ENCODE data around the gene IRX4. TPM values are rescaled to one million over a fixed set of nuclear protein-coding genes. Genes with fewer than 3 reads are reported as not detected.

The IRX4 gene
- total RNA-seq, 1 donor from 2014 or later, result 0.68 TPM

- DNase-seq (ENCODE audit: low read depth), result no peak
- Mint-ChIP-seq H3K4me1 (ENCODE audit: low read depth, unreplicated experiment) (no peaks in the 10 kb centered on the region), H3K9me3 (ENCODE audit: unreplicated experiment) (peaks cover 7% of the 10 kb centered on the region), H3K27ac (ENCODE audit: unreplicated experiment) (no peak overlapping the region), H3K4me3 (ENCODE audit: unreplicated experiment) (no peak overlapping the region), H3K36me3 (ENCODE audit: low read depth, unreplicated experiment) (no peaks in the 10 kb centered on the region), H3K27me3 (ENCODE audit: low read depth, unreplicated experiment) (peaks cover 35% of the 10 kb centered on the region)
- no peaks in the 10 kb centered on the region for H3K36me3 ChIP-seq (ENCODE audit: insufficient read depth, low read length)
- H2AFZ ChIP-seq (ENCODE audit: low read depth, low read length), result no peak overlapping the region
- H4K20me1 ChIP-seq (ENCODE audit: insufficient read depth, low read length), result no peaks in the 10 kb centered on the region
- TF ChIP-seq EZH2 (IDR thresholded peaks at IDR 0.05; ENCODE audit: insufficient read depth, low read length), result no peak
- TF ChIP-seq, protein P1, sequence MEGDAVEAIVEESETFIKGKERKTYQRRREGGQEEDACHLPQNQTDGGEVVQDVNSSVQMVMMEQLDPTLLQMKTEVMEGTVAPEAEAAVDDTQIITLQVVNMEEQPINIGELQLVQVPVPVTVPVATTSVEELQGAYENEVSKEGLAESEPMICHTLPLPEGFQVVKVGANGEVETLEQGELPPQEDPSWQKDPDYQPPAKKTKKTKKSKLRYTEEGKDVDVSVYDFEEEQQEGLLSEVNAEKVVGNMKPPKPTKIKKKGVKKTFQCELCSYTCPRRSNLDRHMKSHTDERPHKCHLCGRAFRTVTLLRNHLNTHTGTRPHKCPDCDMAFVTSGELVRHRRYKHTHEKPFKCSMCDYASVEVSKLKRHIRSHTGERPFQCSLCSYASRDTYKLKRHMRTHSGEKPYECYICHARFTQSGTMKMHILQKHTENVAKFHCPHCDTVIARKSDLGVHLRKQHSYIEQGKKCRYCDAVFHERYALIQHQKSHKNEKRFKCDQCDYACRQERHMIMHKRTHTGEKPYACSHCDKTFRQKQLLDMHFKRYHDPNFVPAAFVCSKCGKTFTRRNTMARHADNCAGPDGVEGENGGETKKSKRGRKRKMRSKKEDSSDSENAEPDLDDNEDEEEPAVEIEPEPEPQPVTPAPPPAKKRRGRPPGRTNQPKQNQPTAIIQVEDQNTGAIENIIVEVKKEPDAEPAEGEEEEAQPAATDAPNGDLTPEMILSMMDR (IDR thresholded peaks at IDR 0.05; ENCODE audit: insufficient read depth, low read depth, low read length), result no peak
- no peaks in the 10 kb centered on the region for H3K4me1 ChIP-seq (ENCODE audit: insufficient read depth, low read length)
- H3K27me3 ChIP-seq (ENCODE audit: insufficient read depth, low read length), result no peaks in the 10 kb centered on the region
- H3K79me2 ChIP-seq (ENCODE audit: insufficient read depth, low read length), result no peaks in the 10 kb centered on the region
- H3K9me3 ChIP-seq (ENCODE audit: insufficient read depth, low read depth, low read length), result no peaks in the 10 kb centered on the region
- FAIRE-seq, result no peak
- H3K27ac ChIP-seq (ENCODE audit: low read depth, low read length), result no peak overlapping the region
- no peak overlapping the region for H3K9ac ChIP-seq (ENCODE audit: low read length)
- H3K4me3 ChIP-seq (ENCODE audit: insufficient read depth, low read depth, low read length), result no peak overlapping the region
- no peak overlapping the region for H3K4me2 ChIP-seq (ENCODE audit: low read length)
Measured at GRCh38 chr5:1919209-1919566, 36.5 kb upstream of the IRX4 start.

- Mint-ChIP-seq H3K9me3 (ENCODE audit: unreplicated experiment) (peaks cover 10% of the 10 kb centered on the region), H3K4me1 (ENCODE audit: low read depth, unreplicated experiment) (no peaks in the 10 kb centered on the region), H3K36me3 (ENCODE audit: low read depth, unreplicated experiment) (no peaks in the 10 kb centered on the region), H3K27me3 (ENCODE audit: low read depth, unreplicated experiment) (peaks cover 35% of the 10 kb centered on the region), H3K4me3 (ENCODE audit: unreplicated experiment) (no peak overlapping the region), H3K27ac (ENCODE audit: unreplicated experiment) (no peak overlapping the region)
- Histone ChIP-seq H3K4me2 (ENCODE audit: low read length) (no peak overlapping the region), H3K79me2 (ENCODE audit: insufficient read depth, low read length) (no peaks in the 10 kb centered on the region), H3K27me3 (ENCODE audit: insufficient read depth, low read length) (no peaks in the 10 kb centered on the region), H3K9me3 (ENCODE audit: insufficient read depth, low read depth, low read length) (no peaks in the 10 kb centered on the region), H3K27ac (ENCODE audit: low read depth, low read length) (no peak overlapping the region), H3K4me3 (ENCODE audit: insufficient read depth, low read depth, low read length) (no peak overlapping the region), H4K20me1 (ENCODE audit: insufficient read depth, low read length) (no peaks in the 10 kb centered on the region), H2AFZ (ENCODE audit: low read depth, low read length) (no peak overlapping the region), H3K36me3 (ENCODE audit: insufficient read depth, low read length) (no peaks in the 10 kb centered on the region), H3K9ac (ENCODE audit: low read length) (no peak overlapping the region), H3K4me1 (ENCODE audit: insufficient read depth, low read length) (no peaks in the 10 kb centered on the region)
- no peak for DNase-seq (ENCODE audit: low read depth)
- no peak for FAIRE-seq
- TF ChIP-seq, protein P1 (IDR thresholded peaks at IDR 0.05; ENCODE audit: insufficient read depth, low read depth, low read length), result no peak
- TF ChIP-seq EZH2 (IDR thresholded peaks at IDR 0.05; ENCODE audit: insufficient read depth, low read length), result no peak
Measured at GRCh38 chr5:1918488-1919208, 35.9 kb upstream of the IRX4 start.

- H3K36me3 Mint-ChIP-seq (ENCODE audit: low read depth, unreplicated experiment), result no peaks in the 10 kb centered on the region
- no peak for TF ChIP-seq EZH2 (IDR thresholded peaks at IDR 0.05; ENCODE audit: insufficient read depth, low read length)
- TF ChIP-seq, protein P1 (IDR thresholded peaks at IDR 0.05; ENCODE audit: insufficient read depth, low read depth, low read length), result no peak
- Histone ChIP-seq H2AFZ (ENCODE audit: low read depth, low read length) (no peak overlapping the region), H3K4me3 (ENCODE audit: insufficient read depth, low read depth, low read length) (no peak overlapping the region), H3K27me3 (ENCODE audit: insufficient read depth, low read length) (no peaks in the 10 kb centered on the region), H3K79me2 (ENCODE audit: insufficient read depth, low read length) (no peaks in the 10 kb centered on the region), H3K4me2 (ENCODE audit: low read length) (no peak overlapping the region), H4K20me1 (ENCODE audit: insufficient read depth, low read length) (no peaks in the 10 kb centered on the region), H3K9me3 (ENCODE audit: insufficient read depth, low read depth, low read length) (no peaks in the 10 kb centered on the region), H3K4me1 (ENCODE audit: insufficient read depth, low read length) (no peaks in the 10 kb centered on the region), H3K36me3 (ENCODE audit: insufficient read depth, low read length) (no peaks in the 10 kb centered on the region), H3K9ac (ENCODE audit: low read length) (no peak overlapping the region), H3K27ac (ENCODE audit: low read depth, low read length) (no peak overlapping the region)
- DNase-seq (ENCODE audit: low read depth) (no peak), FAIRE-seq (no peak)
- H3K9me3 Mint-ChIP-seq (ENCODE audit: unreplicated experiment), result peaks cover 10% of the 10 kb centered on the region
- H3K27me3 Mint-ChIP-seq (ENCODE audit: low read depth, unreplicated experiment), result peaks cover 34% of the 10 kb centered on the region
- no peak overlapping the region for H3K27ac Mint-ChIP-seq (ENCODE audit: unreplicated experiment)
- no peak overlapping the region for H3K4me3 Mint-ChIP-seq (ENCODE audit: unreplicated experiment)
- H3K4me1 Mint-ChIP-seq (ENCODE audit: low read depth, unreplicated experiment), result no peaks in the 10 kb centered on the region
Measured at GRCh38 chr5:1917830-1918487, 35.2 kb upstream of the IRX4 start.
